SK-N-MC (cell line): ENCODE measurements around the gene MESD.
A peak's percentile ranks its signal among the peaks of the same experiment; 100 is the strongest.

Experiments used
- DNase-seq: peaks from one replicate; pipeline ENCODE4 v3.0.0-alpha.2; 2011; ENCODE audit warnings: low read depth, low spot score
- H3K27ac ChIP-seq: fragments of 200-600 bp; sonication (generic); 2 replicates; pipeline ENCODE4 v1.5.1; 2016; ENCODE audit warnings: mixed run types
- H3K36me3 ChIP-seq: fragments of 200-600 bp; sonication (generic); 2 replicates; pipeline ENCODE4 v1.6.1; 2017; ENCODE audit warnings: antibody characterized with exemption, low read length, mixed read lengths; ENCODE audit not compliant: insufficient read depth
- H3K4me3 ChIP-seq: fragments of 200-600 bp; sonication (generic); 2 replicates; pipeline ENCODE4 v1.5.1; 2016
- H3K9ac ChIP-seq: fragments of 200-600 bp; sonication (generic); 2 replicates; pipeline ENCODE4 v1.8.0; 2017; ENCODE audit warnings: mixed run types, mixed read lengths; ENCODE audit not compliant: insufficient read length
- H3K9me3 ChIP-seq: fragments of 200-600 bp; sonication (generic); 2 replicates; pipeline ENCODE4 v1.6.1; 2017; ENCODE audit warnings: low read depth, mild to moderate bottlenecking, antibody characterized with exemption, low read length, moderate library complexity, mixed read lengths
- EZH2 ChIP-seq: fragments of 200-600 bp; sonication (generic); IDR thresholded peaks from one replicate; pipeline ENCODE4 v1.6.1; 2017; ENCODE audit warnings: antibody characterized with exemption
- FOXP2 ChIP-seq: optimal IDR thresholded peaks from 2 replicates; pipeline ENCODE3; 2011; ENCODE audit warnings: mild to moderate bottlenecking, moderate library complexity; ENCODE audit not compliant: insufficient read depth; ENCODE audit errors: extremely low read length, control extremely low read depth
- POLR2AphosphoS5 ChIP-seq: IDR thresholded peaks from 2 replicates; pipeline ENCODE4 v1.6.1; 2012; ENCODE audit warnings: mild to moderate bottlenecking, low read depth, low read length, borderline replicate concordance

Gene MESD

GRCh38 chr15:81008312-81008711, 18.7 kb upstream of the MESD start:
- Histone ChIP-seq H3K36me3 (no peaks in the 10 kb centered on the region), H3K9me3 (no peaks in the 10 kb centered on the region), H3K9ac (no peak overlapping the region), H3K4me3 (no peak overlapping the region), H3K27ac (no peak overlapping the region)
- no peak for TF ChIP-seq EZH2
- TF ChIP-seq POLR2AphosphoS5: no peak
- TF ChIP-seq FOXP2: no peak
- no peak for DNase-seq

- H3K27ac ChIP-seq: no peak overlapping the region
These were observed 17.9 kb upstream of the MESD start for GRCh38 chr15:81007428-81008064.

DNA sequence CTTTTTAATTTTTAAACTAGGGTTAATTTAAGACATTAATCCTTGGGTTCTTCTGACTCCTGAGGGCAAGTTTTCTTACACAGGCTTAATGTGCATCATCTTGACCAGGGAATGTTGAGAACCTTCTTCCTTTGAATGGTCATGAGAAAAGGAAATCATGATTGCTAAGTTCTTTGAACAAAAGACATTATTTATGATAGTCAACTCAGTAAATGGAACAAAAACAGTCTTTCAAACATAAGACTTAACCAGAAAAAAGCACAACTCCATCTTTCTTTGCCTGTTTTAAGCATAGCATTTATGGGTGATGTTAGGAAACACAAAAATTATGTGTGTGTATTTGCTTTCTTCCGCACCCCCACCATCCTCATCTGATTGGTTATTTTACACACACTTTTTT, 16.5 kb upstream of the MESD start:
- no peak for DNase-seq
- Histone ChIP-seq H3K36me3 (no peaks in the 10 kb centered on the region), H3K9ac (no peak overlapping the region), H3K4me3 (no peak overlapping the region), H3K9me3 (no peaks in the 10 kb centered on the region), H3K27ac (no peak overlapping the region)
- TF ChIP-seq POLR2AphosphoS5: no peak
- TF ChIP-seq FOXP2: no peak

More at GRCh38 chr15:81007428-81008064, 17.9 kb upstream of the MESD start:
- no peak overlapping the region for H3K4me3 ChIP-seq
- no peak for DNase-seq
- H3K9ac ChIP-seq: no peak overlapping the region
- H3K9me3 ChIP-seq: no peaks in the 10 kb centered on the region
- no peak for TF ChIP-seq FOXP2
- no peak for TF ChIP-seq POLR2AphosphoS5
- TF ChIP-seq EZH2: no peak
- no peaks in the 10 kb centered on the region for H3K36me3 ChIP-seq

DNA sequence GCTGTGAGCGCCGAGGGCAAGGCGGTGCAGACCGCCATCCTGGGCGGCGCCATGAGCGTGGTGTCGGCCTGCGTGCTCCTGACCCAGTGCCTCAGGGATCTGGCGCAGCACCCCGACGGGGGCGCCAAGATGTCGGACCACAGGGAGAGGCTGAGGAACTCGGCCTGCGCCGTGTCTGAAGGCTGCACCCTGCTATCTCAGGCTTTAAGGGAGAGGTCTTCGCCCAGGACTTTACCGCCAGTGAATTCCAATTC, 13.4 kb upstream of the MESD start:
- Histone ChIP-seq H3K36me3 (no peaks in the 10 kb centered on the region), H3K9me3 (no peaks in the 10 kb centered on the region), H3K4me3 (no peak overlapping the region), H3K9ac (no peak overlapping the region), H3K27ac (no peak overlapping the region)
- DNase-seq: no peak
- TF ChIP-seq FOXP2 (no peak), EZH2 (no peak), POLR2AphosphoS5 (no peak)

DNA sequence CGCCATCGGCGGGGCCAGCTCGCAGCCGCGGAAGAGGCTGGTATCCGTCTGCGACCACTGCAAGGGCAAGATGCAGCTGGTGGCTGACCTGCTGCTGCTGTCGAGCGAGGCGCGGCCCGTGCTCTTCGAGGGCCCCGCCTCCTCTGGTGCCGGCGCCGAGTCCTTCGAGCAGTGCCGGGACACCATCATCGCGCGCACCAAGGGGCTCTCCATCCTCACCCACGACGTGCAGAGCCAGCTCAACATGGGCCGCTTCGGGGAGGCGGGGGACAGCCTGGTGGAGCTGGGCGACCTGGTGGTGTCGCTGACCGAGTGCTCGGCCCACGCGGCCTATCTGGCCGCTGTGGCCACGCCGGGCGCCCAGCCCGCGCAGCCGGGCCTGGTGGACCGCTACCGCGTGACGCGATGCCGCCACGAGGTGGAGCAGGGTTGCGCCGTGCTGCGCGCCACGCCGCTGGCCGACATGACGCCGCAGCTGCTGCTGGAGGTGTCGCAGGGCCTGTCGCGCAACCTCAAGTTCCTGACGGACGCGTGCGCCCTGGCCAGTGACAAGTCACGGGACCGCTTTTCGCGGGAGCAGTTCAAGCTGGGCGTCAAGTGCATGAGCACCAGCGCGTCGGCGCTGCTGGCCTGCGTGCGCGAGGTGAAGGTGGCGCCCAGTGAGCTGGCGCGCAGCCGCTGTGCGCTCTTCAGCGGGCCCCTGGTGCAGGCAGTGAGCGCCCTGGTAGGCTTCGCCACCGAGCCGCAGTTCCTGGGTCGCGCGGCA, 12.9 kb upstream of the MESD start:
- no peak for TF ChIP-seq POLR2AphosphoS5
- no peaks in the 10 kb centered on the region for H3K9me3 ChIP-seq
- peak overlapping the region; percentile 94 for H3K4me3 ChIP-seq
- H3K36me3 ChIP-seq: no peaks in the 10 kb centered on the region
- no peak overlapping the region for H3K27ac ChIP-seq
- no peak for DNase-seq
- H3K9ac ChIP-seq: peak overlapping the region; percentile 87

GRCh38 chr15:81002009-81002330, 12.4 kb upstream of the MESD start:
- no peak for DNase-seq
- TF ChIP-seq FOXP2: no peak
- no peak for TF ChIP-seq EZH2
- no peak for TF ChIP-seq POLR2AphosphoS5
- Histone ChIP-seq H3K36me3 (no peaks in the 10 kb centered on the region), H3K4me3 (peak overlapping the region; percentile 94), H3K9ac (peak overlapping the region; percentile 87), H3K9me3 (no peaks in the 10 kb centered on the region), H3K27ac (no peak overlapping the region)

DNA sequence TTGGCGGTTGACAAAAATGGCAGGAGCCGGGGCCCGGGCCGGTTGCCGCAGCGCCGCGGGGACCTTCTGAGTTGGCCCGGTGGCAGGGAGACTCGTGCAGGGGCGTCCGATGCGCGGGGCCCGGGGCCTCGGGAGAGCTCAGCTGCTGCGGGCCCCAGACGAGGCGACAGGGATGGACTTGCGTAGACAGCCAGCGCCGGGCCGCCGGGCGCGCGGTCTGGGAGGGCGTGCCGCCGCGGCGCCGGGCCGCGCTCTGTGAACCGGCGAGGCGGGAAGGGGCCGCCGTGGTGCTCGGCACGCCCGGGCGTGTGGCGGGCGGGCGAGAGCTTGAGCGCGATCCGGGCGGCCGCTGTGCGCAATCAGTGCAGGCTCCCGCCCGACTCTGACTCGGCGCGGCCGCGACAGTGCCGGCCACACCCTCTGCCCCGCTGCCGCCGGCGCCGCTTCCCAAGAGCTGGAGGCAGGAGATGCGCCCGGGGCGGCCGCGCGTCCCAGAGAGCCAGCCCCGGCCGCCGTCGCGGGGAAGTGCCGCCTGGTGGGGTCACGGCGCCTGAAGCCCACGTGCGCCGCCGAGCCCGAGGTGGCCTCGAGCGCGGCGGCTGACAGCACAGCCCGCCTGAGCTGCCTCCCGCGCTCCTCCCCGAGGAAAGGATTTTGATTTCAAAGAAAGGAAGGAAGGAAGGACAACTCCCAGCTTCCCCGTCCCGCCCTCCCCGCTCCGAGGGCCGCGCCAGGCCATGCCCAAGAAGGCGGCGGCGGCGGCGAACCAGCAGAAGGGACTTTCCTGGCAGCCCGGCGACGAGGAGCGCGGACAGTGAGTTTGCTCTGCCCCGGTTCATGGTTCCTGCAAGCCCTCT, 11.8 kb upstream of the MESD start:
- Histone ChIP-seq H3K36me3 (no peaks in the 10 kb centered on the region), H3K27ac (peak overlapping the region; percentile 68), H3K9ac (peak overlapping the region; percentile 87), H3K4me3 (peak overlapping the region; percentile 94), H3K9me3 (no peaks in the 10 kb centered on the region)
- no peak for DNase-seq
- no peak for TF ChIP-seq POLR2AphosphoS5
- no peak for TF ChIP-seq EZH2
- no peak for TF ChIP-seq FOXP2

GRCh38 chr15:81000624-81001151, 11.1 kb upstream of the MESD start, which contains the start of gene TLNRD1:
Gene TLNRD1, plus strand, starts transcription at chr15:81000923. Its CDS starts 1,349 bp downstream, at chr15:81002272.
- peak within 1 kb of the TSS; percentile 94 for H3K4me3 ChIP-seq
- peak; percentile 37 for DNase-seq
- peak; percentile 85; the same call in 1 of the 2 replicates for TF ChIP-seq POLR2AphosphoS5
- TF ChIP-seq EZH2: no peak
- TF ChIP-seq FOXP2: no peak

More at GRCh38 chr15:81000624-81001151, 11.1 kb upstream of the MESD start, which contains the start of gene TLNRD1:
- peak within 1 kb of the TSS; percentile 68 for H3K27ac ChIP-seq
- no peaks in the 10 kb centered on the region for H3K9me3 ChIP-seq
- peak within 1 kb of the TSS; percentile 87 for H3K9ac ChIP-seq
- no peaks in the 10 kb centered on the region for H3K36me3 ChIP-seq
